ENCODE results near the gene NCAM1. TPM values are rescaled to one million over a fixed set of nuclear protein-coding genes. Genes with fewer than 3 reads are reported as not detected.

Gene NCAM1
- total RNA-seq, 4 donors from 2014 or later = 56.3 to 193 (median 70.2) TPM

DNA sequence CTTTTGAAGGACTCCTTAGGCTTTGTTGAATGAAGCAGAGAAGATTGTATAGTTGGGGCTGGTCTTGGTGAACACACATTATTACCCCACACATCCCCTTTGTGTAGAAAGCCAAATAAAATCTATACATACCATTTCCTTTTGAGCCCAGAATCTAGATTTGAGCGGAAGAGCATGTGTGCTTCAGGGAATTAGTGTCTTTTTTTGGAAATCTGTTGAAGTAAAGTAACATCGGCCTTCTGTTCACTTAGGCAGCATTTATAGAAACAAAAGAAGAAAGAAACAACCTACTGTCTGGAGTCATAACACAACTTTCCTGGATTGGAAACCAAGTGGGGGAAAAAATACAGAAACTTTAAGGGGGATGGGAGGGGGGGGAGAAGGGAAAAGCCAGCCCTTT is 315.2 kb downstream of the NCAM1 start:
- H3K27ac ChIP-seq = no peak overlapping the region
- no peak overlapping the region for H3K4me3 ChIP-seq
- TF ChIP-seq EP300 (IDR thresholded peaks at IDR 0.05) (no peak), POLR2AphosphoS5 (IDR thresholded peaks at IDR 0.05) (no peak)
- no peaks in the 10 kb centered on the region for H3K4me1 ChIP-seq
- peaks cover 0 to 35% of the 10 kb centered on the region in 2 donors for H3K36me3 ChIP-seq
- H3K27me3 ChIP-seq = no peaks in the 10 kb centered on the region
- H3K9me3 ChIP-seq = no peaks in the 10 kb centered on the region
- WGBS, 2 donors (ENCODE audit: low coverage in 1 of 2) = 67 to 70% methylated on average over 2 of the region's 2 CpGs
- no peak for ATAC-seq

DNA sequence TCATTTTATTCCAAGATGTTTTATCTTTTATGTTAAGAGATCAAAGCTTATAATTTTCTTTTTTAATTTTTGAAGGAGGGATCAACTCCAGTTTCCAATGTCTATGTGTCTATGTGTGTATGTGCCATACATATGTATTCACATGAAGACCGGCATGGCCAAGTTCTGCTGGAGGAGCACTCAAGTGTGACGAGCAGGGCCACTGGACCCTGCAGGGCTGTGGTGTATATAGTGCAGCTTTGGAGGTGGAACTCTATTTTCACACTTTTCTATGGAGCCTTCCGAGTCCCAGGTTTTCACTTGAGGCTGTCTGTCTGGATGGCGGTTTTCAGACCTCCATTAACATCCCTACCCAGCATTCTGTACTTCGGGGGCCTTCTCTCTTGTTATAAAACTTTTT is 316.7 kb downstream of the NCAM1 start:
- Histone ChIP-seq H3K36me3 (peaks cover 0 to 21% of the 10 kb centered on the region in 2 donors), H3K9me3 (no peaks in the 10 kb centered on the region), H3K4me3 (no peak overlapping the region), H3K27ac (no peak overlapping the region), H3K27me3 (no peaks in the 10 kb centered on the region), H3K4me1 (no peaks in the 10 kb centered on the region)
- no peak for TF ChIP-seq POLR2AphosphoS5 (IDR thresholded peaks at IDR 0.05)
- TF ChIP-seq POLR2A (IDR thresholded peaks at IDR 0.05) = no peak
- TF ChIP-seq, protein P1, sequence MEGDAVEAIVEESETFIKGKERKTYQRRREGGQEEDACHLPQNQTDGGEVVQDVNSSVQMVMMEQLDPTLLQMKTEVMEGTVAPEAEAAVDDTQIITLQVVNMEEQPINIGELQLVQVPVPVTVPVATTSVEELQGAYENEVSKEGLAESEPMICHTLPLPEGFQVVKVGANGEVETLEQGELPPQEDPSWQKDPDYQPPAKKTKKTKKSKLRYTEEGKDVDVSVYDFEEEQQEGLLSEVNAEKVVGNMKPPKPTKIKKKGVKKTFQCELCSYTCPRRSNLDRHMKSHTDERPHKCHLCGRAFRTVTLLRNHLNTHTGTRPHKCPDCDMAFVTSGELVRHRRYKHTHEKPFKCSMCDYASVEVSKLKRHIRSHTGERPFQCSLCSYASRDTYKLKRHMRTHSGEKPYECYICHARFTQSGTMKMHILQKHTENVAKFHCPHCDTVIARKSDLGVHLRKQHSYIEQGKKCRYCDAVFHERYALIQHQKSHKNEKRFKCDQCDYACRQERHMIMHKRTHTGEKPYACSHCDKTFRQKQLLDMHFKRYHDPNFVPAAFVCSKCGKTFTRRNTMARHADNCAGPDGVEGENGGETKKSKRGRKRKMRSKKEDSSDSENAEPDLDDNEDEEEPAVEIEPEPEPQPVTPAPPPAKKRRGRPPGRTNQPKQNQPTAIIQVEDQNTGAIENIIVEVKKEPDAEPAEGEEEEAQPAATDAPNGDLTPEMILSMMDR (IDR thresholded peaks at IDR 0.05) = no peak
- no peak for TF ChIP-seq EP300 (IDR thresholded peaks at IDR 0.05)
- 91 to 100% methylated on average over 3 to 5 of the region's 5 CpGs for WGBS, 2 donors (ENCODE audit: low coverage in 1 of 2)
- ATAC-seq = no peak

DNA sequence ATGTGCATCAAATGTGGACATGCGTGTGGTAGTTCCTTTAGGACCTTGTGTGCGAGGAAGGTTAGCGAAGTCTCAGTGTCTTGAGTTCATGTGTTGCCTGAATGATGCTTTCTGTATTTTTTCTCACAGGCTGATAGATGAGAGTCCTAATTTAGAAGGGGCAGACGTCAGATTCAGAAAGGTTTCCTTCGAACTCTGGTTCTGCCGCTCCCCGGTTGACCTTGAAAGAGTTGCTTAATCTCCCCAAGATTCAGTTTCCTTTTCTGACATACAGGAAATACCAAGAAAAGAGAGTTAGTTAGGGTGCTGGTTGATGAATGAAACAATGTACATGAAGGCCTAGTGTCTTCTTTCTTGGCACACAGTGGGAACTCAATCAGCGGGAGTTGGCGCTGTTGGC is 317.3 kb downstream of the NCAM1 start:
- Histone ChIP-seq H3K4me3 (no peak overlapping the region), H3K36me3 (peaks cover 0 to 15% of the 10 kb centered on the region in 2 donors), H3K9me3 (no peaks in the 10 kb centered on the region), H3K4me1 (no peaks in the 10 kb centered on the region), H3K27ac (no peak overlapping the region), H3K27me3 (no peaks in the 10 kb centered on the region)
- WGBS, 2 donors (ENCODE audit: low coverage in 1 of 2) = 83 to 92% methylated on average over 9 of the region's 9 CpGs
- no peak for ATAC-seq
- TF ChIP-seq POLR2AphosphoS5 (IDR thresholded peaks at IDR 0.05) (no peak), EP300 (IDR thresholded peaks at IDR 0.05) (no peak), POLR2A (IDR thresholded peaks at IDR 0.05) (no peak)
- TF ChIP-seq, protein P1 (IDR thresholded peaks at IDR 0.05) = no peak

DNA sequence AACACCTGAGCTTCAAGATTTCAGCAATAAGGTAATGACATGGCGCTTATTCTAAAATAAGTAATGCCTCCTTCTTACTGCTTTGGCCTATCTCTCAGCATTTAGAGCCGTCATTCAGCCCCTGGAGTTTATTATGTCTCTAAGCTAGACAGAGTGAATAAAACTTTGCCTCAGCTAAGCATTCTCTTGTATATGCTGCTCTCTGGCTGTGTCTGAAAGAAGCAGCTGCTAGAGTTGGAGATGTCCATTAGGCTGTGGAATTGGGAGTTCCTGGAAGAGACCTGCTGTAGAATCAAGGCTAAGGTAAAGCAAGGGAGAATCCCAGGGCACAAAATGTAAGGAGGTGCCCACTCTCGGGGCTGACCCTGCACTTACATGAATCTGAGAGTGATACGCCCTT is 317.7 kb downstream of the NCAM1 start:
- no peak for ATAC-seq
- WGBS, 2 donors (ENCODE audit: low coverage in 1 of 2) = 58 to 74% methylated on average over 4 of the region's 4 CpGs
- no peak overlapping the region for H3K27ac ChIP-seq
- H3K36me3 ChIP-seq = peaks cover 0 to 11% of the 10 kb centered on the region in 2 donors
- H3K4me1 ChIP-seq = no peaks in the 10 kb centered on the region
- TF ChIP-seq POLR2A (IDR thresholded peaks at IDR 0.05) (no peak), POLR2AphosphoS5 (IDR thresholded peaks at IDR 0.05) (no peak), EP300 (IDR thresholded peaks at IDR 0.05) (no peak)
- TF ChIP-seq, protein P1 (IDR thresholded peaks at IDR 0.05) = peak in 1 of 4 experiments; percentile 13
- no peaks in the 10 kb centered on the region for H3K27me3 ChIP-seq
- H3K9me3 ChIP-seq = no peaks in the 10 kb centered on the region
- H3K4me3 ChIP-seq = no peak overlapping the region

DNA sequence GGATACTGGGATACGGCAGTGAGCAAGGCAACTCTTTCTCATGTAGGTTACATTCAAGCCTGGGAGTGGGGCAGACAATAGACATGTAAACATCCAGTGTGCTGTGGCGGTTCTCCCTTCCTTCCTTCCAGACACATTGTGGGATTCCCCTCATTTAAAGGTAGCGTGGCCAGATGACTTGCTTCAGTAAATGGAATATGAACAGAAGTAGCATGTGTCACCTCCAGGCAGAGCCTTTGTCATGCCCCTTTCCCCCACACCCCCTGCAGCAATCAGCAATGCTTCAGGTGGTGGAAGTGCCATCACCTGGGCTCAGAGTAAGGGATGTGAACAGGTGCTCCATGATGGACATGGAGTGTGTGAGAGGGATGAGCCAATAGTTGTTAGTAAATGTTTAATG is 318.4 kb downstream of the NCAM1 start:
- 62 to 78% methylated on average over 1 to 2 of the region's 3 CpGs for WGBS, 2 donors (ENCODE audit: low coverage in 1 of 2)
- no peak for ATAC-seq

More for the DNA sequence above, 318.4 kb downstream of the NCAM1 start:
- no peaks in the 10 kb centered on the region for H3K4me1 ChIP-seq
- no peak for TF ChIP-seq EP300 (IDR thresholded peaks at IDR 0.05)
- no peak for TF ChIP-seq POLR2A (IDR thresholded peaks at IDR 0.05)
- TF ChIP-seq POLR2AphosphoS5 (IDR thresholded peaks at IDR 0.05) = no peak
- TF ChIP-seq, protein P1 (IDR thresholded peaks at IDR 0.05) = no peak
- no peaks in the 10 kb centered on the region for H3K27me3 ChIP-seq
- H3K4me3 ChIP-seq = no peak overlapping the region
- no peak overlapping the region for H3K27ac ChIP-seq
- no peaks in the 10 kb centered on the region for H3K9me3 ChIP-seq
- H3K36me3 ChIP-seq = peaks cover 0 to 7% of the 10 kb centered on the region in 2 donors
